Measurements from ENCODE around the gene ZSWIM4. TPM values are rescaled to one million over a fixed set of nuclear protein-coding genes. Genes with fewer than 3 reads are reported as not detected.

The ZSWIM4 gene
- total and polyA plus RNA-seq, 10 of the 15 experiments (the other 5 are each of a cell fraction or from before 2014, with no cell fraction given) = 0.73 to 11.1 (median 1.8) TPM; not detected in 2

DNA sequence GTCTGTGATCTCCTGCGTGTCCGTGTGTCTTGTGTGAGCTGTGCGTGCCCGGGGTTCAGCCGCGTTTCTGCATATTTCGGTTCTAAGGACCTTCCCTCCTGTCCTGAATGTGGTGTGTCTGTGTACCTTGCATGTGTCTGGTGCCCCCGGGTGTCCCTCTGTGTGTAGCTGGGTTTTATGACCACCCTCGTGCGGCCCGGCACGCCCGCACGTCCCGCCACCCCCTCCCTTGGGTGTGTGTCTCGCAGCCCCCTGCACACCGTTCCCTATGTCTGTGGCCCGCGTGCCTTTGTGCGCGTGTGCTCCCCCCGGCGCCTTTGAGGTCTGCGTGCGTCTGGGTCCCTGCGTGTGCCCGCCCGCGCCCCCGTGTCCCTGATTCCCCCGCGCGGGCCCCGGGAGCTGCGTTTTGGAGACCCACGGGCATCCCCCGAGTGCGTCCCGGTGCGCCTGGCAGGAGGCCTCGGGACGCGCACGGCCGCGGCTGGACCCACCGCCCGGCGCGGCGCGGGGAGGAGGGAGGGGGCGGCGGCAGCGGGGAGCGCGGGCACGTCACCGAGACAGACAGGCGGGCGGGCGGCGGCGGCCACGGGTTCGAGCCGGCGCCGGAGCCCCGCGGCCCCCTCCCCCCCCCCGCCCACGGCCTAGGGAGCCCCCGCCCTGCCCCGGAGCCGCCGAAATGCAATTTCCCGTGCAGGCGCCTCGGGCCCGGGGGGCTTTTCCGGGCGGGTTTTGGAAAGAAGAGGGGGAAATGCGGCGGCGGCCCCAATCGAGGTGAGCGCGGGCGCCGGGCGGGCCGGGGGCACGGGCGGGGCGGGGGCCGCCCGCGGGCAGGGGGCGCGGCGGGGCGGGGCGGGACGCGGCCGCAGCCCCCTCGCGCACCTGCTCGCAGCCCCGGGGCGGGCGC is 69.7 kb downstream of the ZSWIM4 start:
- H3K4me3 ChIP-seq = 0 out of 2 replicates have a peak overlapping the region, but pooled peaks have one; percentile 59
- BruUV-seq (replicated peaks) = no TSS peak
- peak overlapping the region; percentile 30; the same call in 1 of the 2 replicates for H3K4me2 ChIP-seq (ENCODE audit: control insufficient read depth, insufficient read depth)
- in situ Hi-C loops (cut with MboI) (loop anchor here (5.0 kb wide), 3 partner anchors 83 to 588 kb away; no protein-coding TSS in a partner anchor), intact Hi-C loops (cut with micrococcal nuclease; ENCODE audit: unreplicated experiment) (loop anchor here (5.0 kb wide), 2 partner anchors 143 to 588 kb away; no protein-coding TSS in a partner anchor)
- CTCF ChIA-PET = interaction anchor here (1.3 to 4.6 kb wide), 3 partner anchors 69 to 116 kb away, joined by 5 to 136 read pairs (median 63); partner anchors contain the start of gene ZSWIM4
- H3K4me1 ChIP-seq (ENCODE audit: control insufficient read depth, insufficient read depth, low read length) = peaks cover 8% of the 10 kb centered on the region
- RAD21 ChIA-PET (ENCODE audit: unreplicated experiment) = interaction anchor here (0.5 to 3.8 kb wide), 5 partner anchors 25 to 144 kb away, joined by 3 to 16 read pairs (median 3); partner anchors contain the start of gene ZSWIM4
- POLR2A ChIA-PET = interaction anchor here (0.5 to 5.6 kb wide), 3 partner anchors 26 to 91 kb away, joined by 3 to 85 read pairs (median 4); no protein-coding TSS in a partner anchor
- no peak overlapping the region for H3K9ac ChIP-seq (ENCODE audit: control insufficient read depth, insufficient read depth, low read length)
- H3K27me3 ChIP-seq (replicated peaks in 1 of 2; ENCODE audit: control insufficient read depth in 2 of 2, insufficient read depth in 2 of 2, low read length in 1 of 2) = peaks cover 0 to 1% of the 10 kb centered on the region in 2 experiments; a peak in 2 of 4 replicates
- H3K36me3 ChIP-seq (ENCODE audit: control insufficient read depth in 2 of 2, insufficient read depth in 2 of 2, low read length in 1 of 2) = no peaks in the 10 kb centered on the region
- FAIRE-seq (no peak), ATAC-seq (no peak), DNase-seq (ENCODE audit: low read depth, low spot score) (no peak)
- no peaks in the 10 kb centered on the region; the same call in 2 of the 3 replicates for H3K9me3 ChIP-seq (replicated peaks; ENCODE audit: control insufficient read depth, insufficient read depth, low read length)
- H4K20me1 ChIP-seq (ENCODE audit: control insufficient read depth, insufficient read depth) = no peaks in the 10 kb centered on the region
- 5% methylated on average over 41 of the region's 113 CpGs for WGBS (ENCODE audit: insufficient coverage, insufficient replicate concordance, low lambda C conversion rate, missing lambda C conversion rate)
- H2AFZ ChIP-seq (ENCODE audit: control insufficient read depth, low read depth, low read length) = no peak overlapping the region
- SMC1A ChIA-PET (ENCODE audit: uncharacterized antibody, unreplicated experiment) = interaction anchor here (4.6 kb wide), 1 partner anchor 81 kb away, joined by 65 read pairs; no protein-coding TSS in a partner anchor
- no peaks in the 10 kb centered on the region for H3K79me2 ChIP-seq (ENCODE audit: control insufficient read depth, insufficient read depth, low read length)
- no peak overlapping the region for H3K27ac ChIP-seq (ENCODE audit: control insufficient read depth, insufficient read depth)
- no peak for TF ChIP-seq NFIC (IDR thresholded peaks at IDR 0.05; ENCODE audit: low read depth, low read length)
- TF ChIP-seq ZNF24 (IDR thresholded peaks at IDR 0.05) = no peak
- TF ChIP-seq CREB1 (IDR thresholded peaks at IDR 0.05; ENCODE audit: low read depth) = no peak
- TF ChIP-seq, protein P1, sequence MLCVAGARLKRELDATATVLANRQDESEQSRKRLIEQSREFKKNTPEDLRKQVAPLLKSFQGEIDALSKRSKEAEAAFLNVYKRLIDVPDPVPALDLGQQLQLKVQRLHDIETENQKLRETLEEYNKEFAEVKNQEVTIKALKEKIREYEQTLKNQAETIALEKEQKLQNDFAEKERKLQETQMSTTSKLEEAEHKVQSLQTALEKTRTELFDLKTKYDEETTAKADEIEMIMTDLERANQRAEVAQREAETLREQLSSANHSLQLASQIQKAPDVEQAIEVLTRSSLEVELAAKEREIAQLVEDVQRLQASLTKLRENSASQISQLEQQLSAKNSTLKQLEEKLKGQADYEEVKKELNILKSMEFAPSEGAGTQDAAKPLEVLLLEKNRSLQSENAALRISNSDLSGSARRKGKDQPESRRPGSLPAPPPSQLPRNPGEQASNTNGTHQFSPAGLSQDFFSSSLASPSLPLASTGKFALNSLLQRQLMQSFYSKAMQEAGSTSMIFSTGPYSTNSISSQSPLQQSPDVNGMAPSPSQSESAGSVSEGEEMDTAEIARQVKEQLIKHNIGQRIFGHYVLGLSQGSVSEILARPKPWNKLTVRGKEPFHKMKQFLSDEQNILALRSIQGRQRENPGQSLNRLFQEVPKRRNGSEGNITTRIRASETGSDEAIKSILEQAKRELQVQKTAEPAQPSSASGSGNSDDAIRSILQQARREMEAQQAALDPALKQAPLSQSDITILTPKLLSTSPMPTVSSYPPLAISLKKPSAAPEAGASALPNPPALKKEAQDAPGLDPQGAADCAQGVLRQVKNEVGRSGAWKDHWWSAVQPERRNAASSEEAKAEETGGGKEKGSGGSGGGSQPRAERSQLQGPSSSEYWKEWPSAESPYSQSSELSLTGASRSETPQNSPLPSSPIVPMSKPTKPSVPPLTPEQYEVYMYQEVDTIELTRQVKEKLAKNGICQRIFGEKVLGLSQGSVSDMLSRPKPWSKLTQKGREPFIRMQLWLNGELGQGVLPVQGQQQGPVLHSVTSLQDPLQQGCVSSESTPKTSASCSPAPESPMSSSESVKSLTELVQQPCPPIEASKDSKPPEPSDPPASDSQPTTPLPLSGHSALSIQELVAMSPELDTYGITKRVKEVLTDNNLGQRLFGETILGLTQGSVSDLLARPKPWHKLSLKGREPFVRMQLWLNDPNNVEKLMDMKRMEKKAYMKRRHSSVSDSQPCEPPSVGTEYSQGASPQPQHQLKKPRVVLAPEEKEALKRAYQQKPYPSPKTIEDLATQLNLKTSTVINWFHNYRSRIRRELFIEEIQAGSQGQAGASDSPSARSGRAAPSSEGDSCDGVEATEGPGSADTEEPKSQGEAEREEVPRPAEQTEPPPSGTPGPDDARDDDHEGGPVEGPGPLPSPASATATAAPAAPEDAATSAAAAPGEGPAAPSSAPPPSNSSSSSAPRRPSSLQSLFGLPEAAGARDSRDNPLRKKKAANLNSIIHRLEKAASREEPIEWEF (IDR thresholded peaks at IDR 0.05; ENCODE audit: insufficient replicate concordance, low read depth, low read length) = no peak
- TF ChIP-seq, protein P2, sequence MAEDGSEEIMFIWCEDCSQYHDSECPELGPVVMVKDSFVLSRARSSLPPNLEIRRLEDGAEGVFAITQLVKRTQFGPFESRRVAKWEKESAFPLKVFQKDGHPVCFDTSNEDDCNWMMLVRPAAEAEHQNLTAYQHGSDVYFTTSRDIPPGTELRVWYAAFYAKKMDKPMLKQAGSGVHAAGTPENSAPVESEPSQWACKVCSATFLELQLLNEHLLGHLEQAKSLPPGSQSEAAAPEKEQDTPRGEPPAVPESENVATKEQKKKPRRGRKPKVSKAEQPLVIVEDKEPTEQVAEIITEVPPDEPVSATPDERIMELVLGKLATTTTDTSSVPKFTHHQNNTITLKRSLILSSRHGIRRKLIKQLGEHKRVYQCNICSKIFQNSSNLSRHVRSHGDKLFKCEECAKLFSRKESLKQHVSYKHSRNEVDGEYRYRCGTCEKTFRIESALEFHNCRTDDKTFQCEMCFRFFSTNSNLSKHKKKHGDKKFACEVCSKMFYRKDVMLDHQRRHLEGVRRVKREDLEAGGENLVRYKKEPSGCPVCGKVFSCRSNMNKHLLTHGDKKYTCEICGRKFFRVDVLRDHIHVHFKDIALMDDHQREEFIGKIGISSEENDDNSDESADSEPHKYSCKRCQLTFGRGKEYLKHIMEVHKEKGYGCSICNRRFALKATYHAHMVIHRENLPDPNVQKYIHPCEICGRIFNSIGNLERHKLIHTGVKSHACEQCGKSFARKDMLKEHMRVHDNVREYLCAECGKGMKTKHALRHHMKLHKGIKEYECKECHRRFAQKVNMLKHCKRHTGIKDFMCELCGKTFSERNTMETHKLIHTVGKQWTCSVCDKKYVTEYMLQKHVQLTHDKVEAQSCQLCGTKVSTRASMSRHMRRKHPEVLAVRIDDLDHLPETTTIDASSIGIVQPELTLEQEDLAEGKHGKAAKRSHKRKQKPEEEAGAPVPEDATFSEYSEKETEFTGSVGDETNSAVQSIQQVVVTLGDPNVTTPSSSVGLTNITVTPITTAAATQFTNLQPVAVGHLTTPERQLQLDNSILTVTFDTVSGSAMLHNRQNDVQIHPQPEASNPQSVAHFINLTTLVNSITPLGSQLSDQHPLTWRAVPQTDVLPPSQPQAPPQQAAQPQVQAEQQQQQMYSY (CRISPR knock-in tag; IDR thresholded peaks at IDR 0.05) = no peak
- TF ChIP-seq KLF5 (IDR thresholded peaks at IDR 0.05; ENCODE audit: partially characterized antibody) = no peak
- no peak for TF ChIP-seq SPI1 (IDR thresholded peaks at IDR 0.05; ENCODE audit: borderline replicate concordance, insufficient read depth, low read depth, low read length)
- TF ChIP-seq, protein P3, sequence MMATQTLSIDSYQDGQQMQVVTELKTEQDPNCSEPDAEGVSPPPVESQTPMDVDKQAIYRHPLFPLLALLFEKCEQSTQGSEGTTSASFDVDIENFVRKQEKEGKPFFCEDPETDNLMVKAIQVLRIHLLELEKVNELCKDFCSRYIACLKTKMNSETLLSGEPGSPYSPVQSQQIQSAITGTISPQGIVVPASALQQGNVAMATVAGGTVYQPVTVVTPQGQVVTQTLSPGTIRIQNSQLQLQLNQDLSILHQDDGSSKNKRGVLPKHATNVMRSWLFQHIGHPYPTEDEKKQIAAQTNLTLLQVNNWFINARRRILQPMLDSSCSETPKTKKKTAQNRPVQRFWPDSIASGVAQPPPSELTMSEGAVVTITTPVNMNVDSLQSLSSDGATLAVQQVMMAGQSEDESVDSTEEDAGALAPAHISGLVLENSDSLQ (IDR thresholded peaks at IDR 0.05) = no peak
- TF ChIP-seq BCL11A (IDR thresholded peaks at IDR 0.05; ENCODE audit: low read depth, low read length) = no peak

Measured in GM12878 (cell line).